IgD-negative memory B cell (primary cell): ENCODE data around the gene EOMES. TPM values are rescaled to one million over a fixed set of nuclear protein-coding genes. Genes with fewer than 3 reads are reported as not detected.
"Not testable (repeated sequence)": the region's sequence is repeated elsewhere in the genome, so short reads cannot be mapped to it uniquely, and the experiment has no call there.

Experiments used
- H3K27ac Mint-ChIP-seq, 3 donors: one replicate each; pipeline ENCODE4 v1.8.0; 2020 to 2022; ENCODE audit warnings: mild to moderate bottlenecking in 3 of 3, mixed read lengths in 3 of 3, moderate library complexity in 1 of 3
- H3K27me3 Mint-ChIP-seq: one replicate; pipeline ENCODE4 v1.8.0; 2021; ENCODE audit warnings: mixed read lengths
- H3K36me3 Mint-ChIP-seq: one replicate; pipeline ENCODE4 v1.8.0; 2020; ENCODE audit warnings: mild to moderate bottlenecking, mixed read lengths
- H3K4me1 Mint-ChIP-seq, 3 donors: one replicate each; pipeline ENCODE4 v1.8.0; 2020 to 2022; ENCODE audit warnings: mixed read lengths in 3 of 3, mild to moderate bottlenecking in 1 of 3
- H3K4me3 Mint-ChIP-seq, 4 donors: one replicate each; pipeline ENCODE4 v1.8.0; 2020 to 2022; ENCODE audit warnings: mild to moderate bottlenecking in 4 of 4, mixed read lengths in 4 of 4, moderate library complexity in 3 of 4
- H3K9me3 Mint-ChIP-seq, 3 donors: one replicate each; pipeline ENCODE4 v1.8.0; 2020 to 2021; ENCODE audit warnings: mixed read lengths in 3 of 3, mild to moderate bottlenecking in 1 of 3
- polyA plus RNA-seq: library from polyadenylated mRNA; unstranded; fragments of 300-500 nt; fragmentation: Illumina TruSeq; gene quantifications from one replicate; pipeline ENCODE4 v1.2.3, GENCODE V29; 2021

The EOMES gene
- polyA plus RNA-seq, result 1.1 TPM

DNA sequence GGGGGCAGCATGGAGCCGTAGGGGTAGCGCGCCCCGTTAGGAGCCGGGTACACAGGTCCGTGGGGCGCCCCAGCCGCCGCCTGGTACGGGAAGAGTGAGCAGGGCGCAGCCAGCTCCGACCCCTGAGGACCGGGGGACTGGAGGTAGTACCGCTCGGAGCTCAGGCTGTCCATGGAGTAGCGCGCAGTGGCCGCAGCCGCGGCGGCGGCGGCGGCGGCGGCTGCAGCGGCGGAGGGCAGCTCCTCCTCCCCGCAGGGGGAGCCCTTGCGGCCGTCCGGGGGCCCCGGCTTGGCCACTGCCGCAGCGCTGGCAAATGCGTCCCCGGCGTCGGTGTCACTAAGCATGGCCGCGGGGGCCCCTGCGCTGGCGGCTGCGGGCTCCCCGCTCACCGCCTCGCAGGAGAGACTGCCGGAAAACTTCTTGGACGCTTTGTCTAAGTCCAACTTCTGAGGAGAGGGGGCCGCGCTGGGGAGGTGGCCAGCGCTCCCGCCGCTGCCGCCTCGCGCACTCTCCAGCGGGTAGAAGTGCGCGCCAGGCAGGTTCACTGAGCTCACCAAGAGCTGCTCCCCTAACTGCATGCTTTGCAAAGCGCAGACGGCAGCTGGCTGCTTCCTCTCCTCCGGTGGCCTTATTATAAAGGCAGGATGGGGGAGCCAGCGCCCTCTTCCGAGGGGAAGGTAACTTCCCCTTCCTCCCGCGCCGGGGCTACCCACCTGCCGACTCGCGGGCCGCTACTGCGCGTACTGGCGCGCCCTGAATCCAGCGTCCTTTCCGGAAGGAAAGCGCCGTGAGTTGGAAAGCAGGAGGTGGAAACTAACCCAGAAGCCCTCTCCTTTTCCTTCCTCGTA lies at the start of gene EOMES:
Gene EOMES, minus strand, starts transcription at position 607 of the 848 bp plus-strand sequence. Its CDS starts 29 bp downstream, at position 578.
- H3K4me1 Mint-ChIP-seq, result peaks cover 13 to 17% (median 16%) of the 10 kb centered on the region in 3 donors
- peaks cover 0 to 7% (median 0%) of the 10 kb centered on the region in 3 donors for H3K9me3 Mint-ChIP-seq
- H3K27ac Mint-ChIP-seq, result peak within 1 kb of the TSS; percentile 50 to 89 (median 87)
- H3K27me3 Mint-ChIP-seq, result peaks cover 71% of the 10 kb centered on the region
- peak within 1 kb of the TSS; percentile 82 to 92 (median 90) for H3K4me3 Mint-ChIP-seq
- H3K36me3 Mint-ChIP-seq, result no peaks in the 10 kb centered on the region

DNA sequence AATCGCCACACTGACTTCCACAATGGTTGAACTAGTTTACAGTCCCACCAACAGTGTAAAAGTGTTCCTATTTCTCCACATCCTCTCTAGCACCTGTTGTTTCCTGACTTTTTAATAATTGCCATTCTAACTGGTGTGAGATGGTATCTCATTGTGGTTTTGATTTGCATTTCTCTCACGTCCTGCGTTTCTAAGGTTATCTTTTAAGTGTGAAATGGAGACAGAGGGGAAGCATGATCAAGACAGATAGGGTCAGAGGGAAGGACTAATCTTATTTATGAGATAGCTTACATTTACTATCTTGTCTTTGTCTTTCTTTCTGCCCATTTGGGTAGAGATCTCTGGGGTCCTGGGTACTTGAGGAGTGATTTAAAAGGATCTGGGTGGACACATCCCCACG lies 48.3 kb upstream of the EOMES start:
- not testable (repeated sequence) for H3K9me3 Mint-ChIP-seq, H3K27me3 Mint-ChIP-seq, H3K36me3 Mint-ChIP-seq, H3K27ac Mint-ChIP-seq, H3K4me3 Mint-ChIP-seq, H3K4me1 Mint-ChIP-seq

GRCh38 chr3:27767000-27767399 lies 44.9 kb upstream of the EOMES start:
- H3K27ac Mint-ChIP-seq, result no peak overlapping the region
- H3K36me3 Mint-ChIP-seq, result no peaks in the 10 kb centered on the region

GRCh38 chr3:27758083-27758482 lies 36.0 kb upstream of the EOMES start:
- Mint-ChIP-seq H3K27me3 (peaks cover 3% of the 10 kb centered on the region), H3K36me3 (no peaks in the 10 kb centered on the region), H3K4me1 (no peaks in the 10 kb centered on the region), H3K27ac (no peak overlapping the region), H3K9me3 (peaks cover 0 to under 1% (median under 1%) of the 10 kb centered on the region in 3 donors), H3K4me3 (no peak overlapping the region)

More at GRCh38 chr3:27767000-27767399, 44.9 kb upstream of the EOMES start:
- Mint-ChIP-seq H3K27me3 (peaks cover 3% of the 10 kb centered on the region), H3K4me3 (no peak overlapping the region), H3K4me1 (no peaks in the 10 kb centered on the region), H3K9me3 (no peaks in the 10 kb centered on the region)

DNA sequence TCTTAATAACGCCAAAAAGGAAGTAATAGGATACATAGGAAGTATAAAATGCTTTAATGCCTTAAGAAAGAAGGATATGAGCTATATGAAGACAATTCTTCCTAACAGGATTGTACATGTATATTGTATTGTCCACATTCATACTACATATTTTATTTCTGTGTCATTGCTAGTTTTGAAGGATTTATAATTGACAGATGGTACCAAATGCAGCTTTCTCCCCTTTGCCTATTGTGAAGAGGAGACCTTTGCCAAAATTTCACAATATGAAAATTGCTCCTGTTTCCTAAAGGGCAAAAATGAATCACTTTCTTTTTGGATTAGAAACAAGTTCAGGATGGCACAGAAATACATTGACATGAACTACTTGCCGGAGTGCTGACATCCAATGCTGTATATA lies 34.8 kb upstream of the EOMES start:
- Mint-ChIP-seq H3K9me3 (peaks cover 3 to 4% (median 3%) of the 10 kb centered on the region in 3 donors), H3K27ac (no peak overlapping the region), H3K4me3 (no peak overlapping the region), H3K36me3 (no peaks in the 10 kb centered on the region), H3K27me3 (peaks cover 1% of the 10 kb centered on the region), H3K4me1 (no peaks in the 10 kb centered on the region)

DNA sequence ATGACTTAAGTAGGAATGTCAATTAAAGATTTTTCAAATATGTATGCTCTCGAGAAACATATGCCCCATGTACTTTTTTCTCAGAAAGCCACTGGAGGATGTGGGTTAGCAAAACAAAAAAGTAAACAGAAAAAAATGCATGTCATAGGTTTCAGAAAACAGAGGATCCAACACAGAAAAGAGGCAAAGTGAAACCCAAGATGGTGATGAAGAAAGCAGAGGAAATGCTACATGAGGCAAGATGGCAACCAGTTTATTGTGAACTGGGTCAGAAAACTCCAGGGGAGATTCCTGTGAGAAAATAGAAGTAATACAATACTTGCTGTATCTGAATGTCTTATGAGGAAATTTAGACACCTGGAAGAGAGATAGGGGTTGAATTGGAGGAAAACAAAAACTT lies 30.8 kb upstream of the EOMES start:
- Mint-ChIP-seq H3K4me3 (no peak overlapping the region), H3K36me3 (no peaks in the 10 kb centered on the region), H3K27me3 (no peaks in the 10 kb centered on the region), H3K27ac (no peak overlapping the region), H3K4me1 (no peaks in the 10 kb centered on the region), H3K9me3 (peaks cover 3 to 4% (median 4%) of the 10 kb centered on the region in 3 donors)

- Mint-ChIP-seq H3K9me3 (peaks cover 3 to 7% (median 4%) of the 10 kb centered on the region in 3 donors), H3K4me1 (no peaks in the 10 kb centered on the region), H3K4me3 (no peak overlapping the region), H3K27me3 (peaks cover under 1% of the 10 kb centered on the region), H3K36me3 (no peaks in the 10 kb centered on the region), H3K27ac (no peak overlapping the region)
Measured at GRCh38 chr3:27749643-27750042, 27.5 kb upstream of the EOMES start.

DNA sequence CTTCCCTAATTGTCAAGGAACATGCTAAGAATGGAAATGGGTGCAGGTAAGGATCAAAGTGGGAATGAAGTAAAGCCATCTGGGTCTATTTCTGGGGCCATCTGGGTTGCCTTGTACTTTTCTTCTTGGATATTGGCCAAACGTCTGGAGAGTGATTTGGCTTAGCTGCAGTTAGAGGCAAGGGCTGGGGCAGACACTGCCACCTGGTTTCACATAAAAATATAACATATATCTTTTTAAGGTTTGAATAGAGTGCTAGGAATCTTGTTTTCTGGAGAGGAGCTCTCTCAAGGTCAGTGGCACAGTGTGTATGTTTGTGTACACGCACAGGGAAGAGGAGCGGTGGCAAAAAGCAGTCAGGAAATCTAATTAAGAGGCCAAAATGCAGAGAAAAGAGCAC lies 24.7 kb upstream of the EOMES start:
- Mint-ChIP-seq H3K4me1 (no peaks in the 10 kb centered on the region), H3K9me3 (peaks cover 3 to 5% (median 5%) of the 10 kb centered on the region in 3 donors), H3K4me3 (no peak overlapping the region), H3K27ac (no peak overlapping the region), H3K27me3 (peaks cover 6% of the 10 kb centered on the region), H3K36me3 (peaks cover 2% of the 10 kb centered on the region)

- peaks cover 2% of the 10 kb centered on the region for H3K36me3 Mint-ChIP-seq
- no peaks in the 10 kb centered on the region for H3K4me1 Mint-ChIP-seq
- H3K27ac Mint-ChIP-seq, result no peak overlapping the region
- peaks cover 0 to 10% (median 4%) of the 10 kb centered on the region in 3 donors for H3K9me3 Mint-ChIP-seq
- no peak overlapping the region for H3K4me3 Mint-ChIP-seq
- H3K27me3 Mint-ChIP-seq, result peaks cover 13% of the 10 kb centered on the region
Measured at GRCh38 chr3:27740854-27741253, 18.7 kb upstream of the EOMES start.

GRCh38 chr3:27737091-27737490 lies 15.0 kb upstream of the EOMES start:
- H3K27me3 Mint-ChIP-seq, result peaks cover 15% of the 10 kb centered on the region
- H3K27ac Mint-ChIP-seq, result no peak overlapping the region
- H3K4me3 Mint-ChIP-seq, result no peak overlapping the region
- H3K4me1 Mint-ChIP-seq, result no peaks in the 10 kb centered on the region
- H3K36me3 Mint-ChIP-seq, result no peaks in the 10 kb centered on the region
- peaks cover 0 to 4% (median 0%) of the 10 kb centered on the region in 3 donors for H3K9me3 Mint-ChIP-seq

DNA sequence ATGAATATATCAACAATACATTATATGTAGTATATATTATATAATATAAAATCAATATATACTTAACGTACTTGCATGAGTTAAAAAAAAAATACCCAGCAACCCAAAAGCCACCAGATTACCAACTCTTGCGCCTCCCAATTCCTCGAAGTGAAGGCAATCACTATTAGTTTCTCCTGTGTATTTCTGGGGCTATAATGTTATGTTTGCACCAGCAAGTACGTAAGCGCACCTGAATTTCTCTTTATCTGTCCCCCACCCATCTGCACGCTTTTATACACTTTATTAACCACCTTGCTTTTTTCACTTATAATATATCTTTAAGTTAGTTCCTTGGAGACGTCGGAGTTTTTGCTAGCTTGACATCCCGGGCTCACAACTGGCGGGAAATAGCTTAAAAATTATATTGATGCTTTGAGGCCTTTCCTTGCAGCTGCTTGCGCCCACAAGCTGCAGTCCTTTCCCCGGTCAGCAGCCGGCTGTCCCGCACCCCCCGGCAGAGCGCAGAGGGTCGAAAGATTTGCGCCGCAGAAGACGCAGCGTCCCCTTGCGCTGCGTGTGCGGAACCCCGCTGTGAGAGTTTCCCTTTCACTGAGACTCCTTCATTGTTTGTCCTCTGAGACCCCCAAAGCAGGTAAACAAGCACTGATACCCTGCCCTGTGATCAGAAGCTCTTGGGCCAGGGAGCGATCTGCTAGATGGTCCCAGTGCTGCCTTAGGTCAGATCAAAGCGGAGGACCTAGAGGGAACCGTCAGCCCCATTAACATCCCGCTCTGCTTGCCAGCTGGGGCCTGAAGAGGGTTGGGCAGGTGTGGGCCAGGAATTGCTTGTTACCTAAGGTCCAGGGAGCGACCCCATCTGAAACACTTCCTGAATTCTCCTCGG lies 8.9 kb upstream of the EOMES start:
- Mint-ChIP-seq H3K4me1 (peaks cover 11 to 17% (median 13%) of the 10 kb centered on the region in 3 donors), H3K27ac (peak overlapping the region in 1 of 3 donors; percentile 41), H3K9me3 (peaks cover 0 to 3% (median 0%) of the 10 kb centered on the region in 3 donors), H3K4me3 (peak overlapping the region in 1 of 4 donors; percentile 12), H3K36me3 (no peaks in the 10 kb centered on the region), H3K27me3 (peaks cover 63% of the 10 kb centered on the region)

DNA sequence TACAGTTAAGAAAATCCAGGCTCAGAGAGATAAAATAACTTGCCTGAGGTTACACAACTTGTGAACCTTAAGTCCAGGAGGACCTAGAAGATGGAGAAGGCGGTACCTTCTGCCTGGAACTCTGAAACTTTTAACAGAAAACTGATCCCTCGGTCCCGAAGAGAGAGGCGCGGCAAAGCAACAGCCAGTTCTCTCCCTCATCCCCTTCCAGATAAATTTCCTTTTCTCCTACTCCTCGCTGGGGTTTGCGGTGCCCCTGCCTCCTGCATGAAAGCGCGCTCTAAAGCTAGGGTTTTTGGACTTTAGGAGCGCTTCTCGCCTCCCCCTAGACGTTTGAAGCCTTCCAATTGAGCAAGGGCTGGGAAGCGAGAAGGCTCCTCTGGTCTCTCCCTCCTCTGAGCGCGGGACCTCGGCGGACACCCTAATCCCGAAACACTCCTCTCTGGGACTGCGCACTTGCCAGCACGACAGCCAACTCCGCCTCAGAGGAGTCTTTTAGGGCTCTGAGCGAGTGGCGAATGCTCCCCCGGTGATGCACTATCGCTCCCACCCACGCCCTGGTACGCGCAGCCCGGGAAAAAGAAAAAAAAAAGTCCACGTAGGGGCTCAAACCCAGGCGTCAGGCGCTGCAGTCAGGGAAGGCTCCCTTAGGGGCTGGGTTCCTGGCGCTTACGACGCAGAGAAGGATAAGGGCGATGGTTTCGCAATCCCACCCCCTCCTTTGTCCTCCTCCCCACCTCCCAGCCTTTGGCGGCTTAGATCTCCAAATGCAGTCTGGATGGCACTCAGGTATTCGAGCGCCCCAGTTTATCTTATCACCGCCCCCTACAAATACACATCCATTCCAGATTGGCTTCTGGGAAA lies 7.9 kb upstream of the EOMES start:
- H3K36me3 Mint-ChIP-seq, result no peaks in the 10 kb centered on the region
- H3K4me1 Mint-ChIP-seq, result peaks cover 11 to 17% (median 13%) of the 10 kb centered on the region in 3 donors
- H3K4me3 Mint-ChIP-seq, result peak overlapping the region in 3 of 4 donors; percentile 12 to 81 (median 51)
- no peak overlapping the region for H3K27ac Mint-ChIP-seq
- peaks cover 0 to 3% (median 0%) of the 10 kb centered on the region in 3 donors for H3K9me3 Mint-ChIP-seq
- peaks cover 68% of the 10 kb centered on the region for H3K27me3 Mint-ChIP-seq

DNA sequence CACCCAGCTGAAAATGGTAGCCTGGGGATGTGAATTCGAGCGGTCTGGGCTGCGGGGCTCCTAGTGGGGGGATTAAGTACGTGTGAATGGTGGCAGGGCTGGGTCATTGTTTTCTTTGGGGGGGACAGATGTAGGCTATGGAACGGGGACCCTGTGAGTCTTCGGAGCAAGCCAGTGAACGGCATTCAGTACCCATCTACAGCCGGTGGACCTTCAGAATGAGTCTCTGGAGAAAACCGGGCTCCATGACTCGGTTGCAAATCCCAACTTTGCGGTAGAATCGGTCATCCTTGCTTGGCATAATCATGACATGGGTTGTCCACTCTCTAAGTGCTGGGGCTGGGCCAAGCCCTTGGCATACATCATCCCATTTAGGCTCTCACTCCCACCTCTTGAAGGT lies 7.2 kb upstream of the EOMES start:
- Mint-ChIP-seq H3K9me3 (peaks cover 0 to 3% (median 0%) of the 10 kb centered on the region in 3 donors), H3K27me3 (peaks cover 67% of the 10 kb centered on the region), H3K4me3 (no peak overlapping the region), H3K4me1 (peaks cover 11 to 17% (median 13%) of the 10 kb centered on the region in 3 donors), H3K36me3 (no peaks in the 10 kb centered on the region), H3K27ac (no peak overlapping the region)
